K562 (cell line): Measurements from ENCODE around the gene FAM24A. TPM values are rescaled to one million over a fixed set of nuclear protein-coding genes. Genes with fewer than 3 reads are reported as not detected.

ENCODE experiments used
- ATAC-seq: fragments of 200-7000 bp; cut with Tn5 transposase; 3 replicates; pipeline ENCODE4 v1.9.1; 2020; ENCODE audit warnings: moderate library complexity
- BruUV-seq: library from RNA; stranded (reverse); fragments of 400-500 nt; replicated peaks from 2 replicates; lab custom pipeline; 2021; lab: Mats Ljungman, UMichigan
- CTCF ChIA-PET: fragments of 300-600 bp; formaldehyde crosslinking; extraction: SDS; loops from one replicate; lab custom pipeline; 2021; ENCODE audit warnings: low intra/inter-chr PET ratio; lab: Yijun Ruan, JAX
- POLR2A ChIA-PET: fragments of 300-600, 350-650 bp; sonication (Branson Sonifier 250); formaldehyde crosslinking; extraction: SDS; loops from one replicate; lab custom pipeline; 2021; ENCODE audit warnings: antibody characterized with exemption, inconsistent platforms; lab: Yijun Ruan, JAX
- DNase-seq, 4 experiments: peaks; one replicate each; pipeline versions ENCODE4 v3.0.0 to v3.0.0-alpha.2; 2011 to 2018; ENCODE audit warnings: low spot score in 3 of 4, mixed read lengths in 3 of 4; ENCODE audit errors: extremely low read depth in 1 of 4
- FAIRE-seq: peaks from 2 replicates; lab custom pipeline; 2011; peaks lifted over from hg19 to GRCh38; lab: Jason Lieb, UNC
- H2AFZ ChIP-seq: 2 replicates; pipeline ENCODE4 v1.6.0; 2011; ENCODE audit warnings: low read depth, low read length, control low read depth, inconsistent platforms
- H3K27ac ChIP-seq: fragments of 200-600 bp; 3 replicates; pipeline ENCODE4 v1.8.0; 2011; ENCODE audit warnings: low read depth, mild to moderate bottlenecking, control low read depth, inconsistent platforms, low read length, moderate library complexity, mixed read lengths; ENCODE audit errors: extremely low read depth
- H3K27me3 ChIP-seq, 2 experiments: fragments of 300-600 bp in 1 of 2; 2 replicates in 1 of 2; 3 replicates in 1 of 2; pipeline versions ENCODE4 v1.6.0 to v1.8.0; 2011; ENCODE audit warnings: inconsistent platforms in 2 of 2, low read length in 2 of 2, mild to moderate bottlenecking in 1 of 2, mixed read lengths in 1 of 2, moderate library complexity in 1 of 2; ENCODE audit not compliant: control insufficient read depth in 2 of 2, insufficient read depth in 2 of 2
- H3K36me3 ChIP-seq: fragments of 300-600 bp; 3 replicates; pipeline ENCODE4 v1.8.0; 2011; ENCODE audit warnings: mild to moderate bottlenecking, low read length, inconsistent platforms; ENCODE audit not compliant: control insufficient read depth, insufficient read depth
- H3K4me1 ChIP-seq, 2 experiments: fragments of 200-600 bp in 1 of 2; replicated peaks in 1 of 2; 2 replicates in 1 of 2; 3 replicates in 1 of 2; pipeline versions ENCODE4 v1.5.1 to v1.8.0; 2011; ENCODE audit warnings: inconsistent platforms in 2 of 2, low read length in 2 of 2, mild to moderate bottlenecking in 1 of 2, mixed read lengths in 1 of 2, moderate library complexity in 1 of 2; ENCODE audit not compliant: control insufficient read depth in 2 of 2, insufficient read depth in 2 of 2
- H3K4me2 ChIP-seq: 2 replicates; pipeline ENCODE4 v1.6.1; 2011; ENCODE audit warnings: low read length, control low read depth, inconsistent platforms, mixed read lengths; ENCODE audit not compliant: insufficient read depth
- H3K4me3 ChIP-seq: fragments of 200-600 bp; sonication (generic), shearing (Covaris generic); 2 replicates; pipeline ENCODE4 v1.5.1; 2016; ENCODE audit warnings: control low read depth, inconsistent platforms
- H3K79me2 ChIP-seq: fragments of 200-600 bp; 3 replicates; pipeline ENCODE4 v1.8.0; 2011; ENCODE audit warnings: low read length, inconsistent platforms; ENCODE audit not compliant: control insufficient read depth, insufficient read depth
- H3K9ac ChIP-seq, 2 experiments: 2 replicates each; pipeline versions ENCODE4 v1.6.0 to v1.6.1; 2011; ENCODE audit warnings: low read depth in 2 of 2, low read length in 2 of 2, control low read depth in 1 of 2, inconsistent platforms in 1 of 2, mild to moderate bottlenecking in 1 of 2, mixed read lengths in 1 of 2; ENCODE audit not compliant: insufficient read depth in 1 of 2
- H3K9me1 ChIP-seq: one replicate; pipeline ENCODE4 v1.6.0; 2011; ENCODE audit warnings: inconsistent platforms, mild to moderate bottlenecking, low read length, moderate library complexity; ENCODE audit not compliant: control insufficient read depth, insufficient read depth
- H3K9me3 ChIP-seq: replicated peaks from 2 replicates; pipeline ENCODE4 v1.5.1; 2011; ENCODE audit warnings: low read depth, low read length, inconsistent platforms; ENCODE audit not compliant: control insufficient read depth, insufficient read depth
- H4K20me1 ChIP-seq: replicated peaks from 2 replicates; pipeline ENCODE4 v1.6.1; 2011; ENCODE audit warnings: low read length, inconsistent platforms, mixed read lengths; ENCODE audit not compliant: control insufficient read depth, insufficient read depth
- DPF2 ChIP-seq: fragments of 450-650 bp; IDR thresholded peaks from 2 replicates; pipeline ENCODE4 v1.6.1; 2016
- EP300 ChIP-seq: IDR thresholded peaks from 2 replicates; pipeline ENCODE4 v1.6.1; 2012; ENCODE audit warnings: low read length, improper control_type of control experiment
- KDM2B ChIP-seq: fragments of 250-450 bp; sonication (Bioruptor Pico); IDR thresholded peaks from 2 replicates; pipeline ENCODE4 v1.8.0; 2021; ENCODE audit warnings: mild to moderate bottlenecking, moderate library complexity
- KDM5B ChIP-seq: fragments of 200-600 bp; sonication (generic); IDR thresholded peaks from 2 replicates; pipeline ENCODE4 v1.6.1; 2012; ENCODE audit warnings: low read depth, mild to moderate bottlenecking, moderate library complexity, low read length, control low read depth, inconsistent platforms; ENCODE audit not compliant: insufficient replicate concordance
- MTF1 ChIP-seq: fragments of 250-450 bp; sonication (Bioruptor Pico); IDR thresholded peaks from 2 replicates; pipeline ENCODE4 v1.9.0; 2021; ENCODE audit warnings: moderate library complexity, mild to moderate bottlenecking, inconsistent platforms, borderline replicate concordance
- NFIC ChIP-seq: fragments of 450-650 bp; IDR thresholded peaks from 2 replicates; pipeline ENCODE4 v1.6.1; 2017; ENCODE audit warnings: mild to moderate bottlenecking, inconsistent platforms
- RBM14 ChIP-seq: fragments of 200-400 bp; formaldehyde crosslinking; IDR thresholded peaks from 2 replicates; pipeline ENCODE4 v1.6.1; 2018; ENCODE audit warnings: low read depth, mild to moderate bottlenecking, low read length, moderate library complexity, borderline replicate concordance; ENCODE audit not compliant: insufficient read depth
- SMAD4 ChIP-seq: fragments of 250-450 bp; sonication (Bioruptor Pico); conservative IDR thresholded peaks from 2 replicates; pipeline ENCODE4 v1.8.0; 2021; ENCODE audit warnings: inconsistent platforms, mild to moderate bottlenecking, moderate library complexity
- SPI1 ChIP-seq: IDR thresholded peaks from 2 replicates; pipeline ENCODE4 v1.6.1; 2011; ENCODE audit warnings: low read depth, low read length, control low read depth, borderline replicate concordance
- YY1 ChIP-seq, 3 experiments: IDR thresholded peaks; 2 replicates each; pipeline ENCODE4 v1.6.1; 2011; ENCODE audit warnings: low read length in 2 of 3, mild to moderate bottlenecking in 2 of 3, moderate library complexity in 2 of 3, borderline replicate concordance in 1 of 3, control low read depth in 1 of 3, low read depth in 1 of 3; ENCODE audit not compliant: insufficient read depth in 3 of 3, insufficient replicate concordance in 2 of 3, control insufficient read depth in 1 of 3, insufficient read length in 1 of 3; ENCODE audit errors: extremely low read depth in 1 of 3
- ZFX ChIP-seq: sonication (generic); formaldehyde crosslinking; IDR thresholded peaks from 2 replicates; pipeline ENCODE4 v1.8.0; 2022; ENCODE audit warnings: mild to moderate bottlenecking, missing genetic modification reagents, moderate library complexity
- ZNF12 ChIP-seq: sonication (generic); formaldehyde crosslinking; IDR thresholded peaks from 2 replicates; pipeline ENCODE4 v1.4.0; 2020; ENCODE audit warnings: mild to moderate bottlenecking, missing genetic modification reagents
- ZNF431 ChIP-seq: sonication (generic); formaldehyde crosslinking; IDR thresholded peaks from 2 replicates; pipeline ENCODE4 v1.8.0; 2022; ENCODE audit warnings: mild to moderate bottlenecking, missing genetic modification reagents
- WGBS: fragments of 100-300 bp; shearing (Covaris generic); methylation state at CpG from one replicate; pipeline ENCODE4 v1.1.6; 2016; ENCODE audit warnings: low coverage, mixed read lengths; ENCODE audit not compliant: insufficient coverage; ENCODE audit errors: missing lambda C conversion rate; 5-methylcytosine and 5-hydroxymethylcytosine counted together
- in situ Hi-C: fragments of 300-500 bp; cut with MboI; formaldehyde crosslinking; loops from 4 replicates; pipeline ENCODE4 v1.15.0; 2018; ENCODE audit warnings: inconsistent platforms, mixed read lengths
- intact Hi-C: fragments of 100-400 bp; cut with micrococcal nuclease; formaldehyde crosslinking; loops from 2 replicates; pipeline ENCODE4 v1.14.2; 2022
- polyA plus RNA-seq, 8 experiments: library from polyadenylated mRNA; depleted of rRNA in 4 of 8; stranded (reverse) in 5 of 8; unstranded in 3 of 8; fragments of >200 nt; fragmentation: Nextera tagmentation in 2 of 8; fragmentation: Illumina TruSeq in 1 of 8; extraction: Ambion mirVana in 2 of 8; extraction: Trizol in 1 of 8; gene quantifications; 2 replicates each; pipeline versions ENCODE4 v1.2.1 to v1.2.3, GENCODE V29; 2011 to 2014; ENCODE audit warnings: inconsistent platforms in 1 of 8, missing spikeins in 1 of 8
- total RNA-seq, 7 experiments: library from RNA; depleted of rRNA in 6 of 7; stranded (reverse); fragments of >200 nt in 6 of 7; fragmentation: Illumina TruSeq in 2 of 7; extraction: Trizol in 2 of 7; gene quantifications; 2 replicates each; pipeline versions ENCODE4 v1.2.1 to v1.2.3, GENCODE V29; 2011 to 2021; ENCODE audit warnings: low replicate concordance in 1 of 7
- TF ChIP-seq, protein P1 (sequence below): fragments of 450-650 bp; formaldehyde crosslinking; IDR thresholded peaks from 2 replicates; pipeline ENCODE4 v1.4.0; 2020; ENCODE audit warnings: mild to moderate bottlenecking, moderate library complexity
- TF ChIP-seq, protein P2 (sequence below): IDR thresholded peaks from 2 replicates; pipeline ENCODE4 v1.6.1; 2011; ENCODE audit warnings: borderline replicate concordance, low read depth, mild to moderate bottlenecking, moderate library complexity, low read length; ENCODE audit not compliant: insufficient read depth, poor library complexity, severe bottlenecking

Gene FAM24A
- total and polyA plus RNA-seq, 9 of the 15 experiments (the other 6 are each of a cell fraction or from before 2014, with no cell fraction given) = not detected

DNA sequence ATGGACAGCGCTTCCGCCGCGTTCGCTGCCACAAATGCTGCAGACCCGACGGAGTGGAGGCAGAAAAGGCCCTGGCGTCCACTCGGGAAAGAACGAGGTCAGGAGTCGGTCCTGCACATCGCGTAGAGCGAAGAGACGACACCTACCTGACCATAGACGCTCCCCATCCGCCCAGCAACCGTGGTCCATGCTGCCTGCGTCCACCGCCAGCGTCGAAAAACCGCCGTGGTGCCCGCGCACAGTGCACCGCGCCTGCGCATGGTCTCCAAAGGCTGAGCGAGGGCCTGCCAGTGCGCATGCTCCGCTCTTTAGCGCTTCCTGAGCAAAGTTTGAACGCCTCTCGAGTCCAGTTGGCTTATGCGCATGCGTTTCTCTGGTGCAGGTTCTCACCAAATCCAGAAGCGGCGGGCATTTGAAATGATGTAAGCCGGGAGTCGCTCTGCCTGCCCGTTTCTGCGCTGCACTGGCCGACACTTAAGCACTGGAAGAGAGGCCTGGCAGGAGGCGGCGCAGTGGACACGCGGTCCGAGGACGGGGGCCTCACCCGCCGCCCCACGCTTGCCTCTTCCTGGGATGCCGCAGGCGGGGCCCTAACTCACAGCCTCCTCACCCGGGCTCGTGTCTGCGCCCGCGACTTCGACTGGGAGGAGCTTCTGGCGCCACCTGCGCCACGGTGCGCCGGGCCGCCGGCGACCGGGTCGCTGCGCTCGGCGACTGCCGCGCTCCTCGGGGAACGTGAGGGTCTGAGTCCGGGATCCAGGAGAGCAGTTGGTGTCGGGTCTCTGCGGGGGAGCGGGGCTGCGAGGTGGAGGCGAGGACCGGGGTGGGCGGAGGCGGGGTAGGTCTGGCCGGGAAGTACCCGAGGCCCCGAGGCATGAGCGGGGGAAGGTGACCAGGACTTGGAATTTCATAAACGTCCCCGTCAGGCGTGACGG, 30.8 kb upstream of the FAM24A start, which contains the start of gene FAM24B:
Gene FAM24B (minus strand): TSS at position 243 of the 935 bp plus-strand sequence. CDS start 29,066 bp downstream, outside the sequence.
- ATAC-seq (peak; percentile 85), FAIRE-seq (peak; percentile 92), DNase-seq (peak; percentile 84 to 96 (median 90))
- peak within 1 kb of the TSS; percentile 96 for H2AFZ ChIP-seq
- peak within 1 kb of the TSS; percentile 81 to 93 for H3K9ac ChIP-seq
- no peaks in the 10 kb centered on the region for H4K20me1 ChIP-seq
- POLR2A ChIA-PET = interaction anchor here (0.6 to 1.1 kb wide), 4 partner anchors 9 to 240 kb away, joined by 3 to 5 read pairs (median 3); partner anchors contain the start of gene CUZD1
- no TSS peak for BruUV-seq
- peak within 1 kb of the TSS; percentile 92 for H3K4me2 ChIP-seq
- H3K36me3 ChIP-seq = peaks cover 27% of the 10 kb centered on the region; the same call in 1 of the 3 replicates
- H3K4me3 ChIP-seq = peak within 1 kb of the TSS; percentile 59
- peak within 1 kb of the TSS; percentile 90 for H3K27ac ChIP-seq
- H3K27me3 ChIP-seq = no peaks in the 10 kb centered on the region
- peaks cover 3% of the 10 kb centered on the region for H3K9me1 ChIP-seq
- no peaks in the 10 kb centered on the region for H3K9me3 ChIP-seq
- intact Hi-C loops = loop anchor here (5.0 kb wide), 1 partner anchor 73 kb away; the partner anchor contains the start of gene C10orf88
- under 1% methylated on average over 53 of the region's 95 CpGs for WGBS
- in situ Hi-C loops = no loop called here
- peaks cover 55% of the 10 kb centered on the region for H3K79me2 ChIP-seq
- peaks cover 9 to 24% of the 10 kb centered on the region in 2 experiments for H3K4me1 ChIP-seq
- CTCF ChIA-PET = no interaction called here
- peak; percentile 55 for TF ChIP-seq KDM5B
- no peak for TF ChIP-seq EP300
- no peak for TF ChIP-seq KDM2B (CRISPR knock-in tag)
- TF ChIP-seq, protein P1, sequence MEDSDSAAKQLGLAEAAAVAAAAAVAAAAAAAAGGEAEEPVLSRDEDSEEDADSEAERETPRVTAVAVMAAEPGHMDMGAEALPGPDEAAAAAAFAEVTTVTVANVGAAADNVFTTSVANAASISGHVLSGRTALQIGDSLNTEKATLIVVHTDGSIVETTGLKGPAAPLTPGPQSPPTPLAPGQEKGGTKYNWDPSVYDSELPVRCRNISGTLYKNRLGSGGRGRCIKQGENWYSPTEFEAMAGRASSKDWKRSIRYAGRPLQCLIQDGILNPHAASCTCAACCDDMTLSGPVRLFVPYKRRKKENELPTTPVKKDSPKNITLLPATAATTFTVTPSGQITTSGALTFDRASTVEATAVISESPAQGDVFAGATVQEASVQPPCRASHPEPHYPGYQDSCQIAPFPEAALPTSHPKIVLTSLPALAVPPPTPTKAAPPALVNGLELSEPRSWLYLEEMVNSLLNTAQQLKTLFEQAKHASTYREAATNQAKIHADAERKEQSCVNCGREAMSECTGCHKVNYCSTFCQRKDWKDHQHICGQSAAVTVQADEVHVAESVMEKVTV = no peak
- TF ChIP-seq NFIC = peak; percentile 56
- peak; percentile 91 for TF ChIP-seq ZFX
- TF ChIP-seq DPF2 = no peak
- TF ChIP-seq SMAD4 (CRISPR knock-in tag) = peak; percentile 60
- no peak for TF ChIP-seq RBM14
- peak; percentile 44; the same call in 1 of the 2 replicates for TF ChIP-seq ZNF12 (CRISPR knock-in tag)
- TF ChIP-seq SPI1 = 0 out of 2 replicates have a peak, but pooled peaks have one; percentile 15
- TF ChIP-seq YY1 (IDR thresholded peaks at IDR 0.05; ENCODE audit: borderline replicate concordance in 1 of 3, control insufficient read depth in 1 of 3, extremely low read depth in 1 of 3, insufficient read depth in 3 of 3, insufficient read length in 1 of 3, insufficient replicate concordance in 2 of 3, low read depth in 1 of 3, low read length in 2 of 3) = peak in 2 of 3 experiments; percentile 7 to 11
- TF ChIP-seq, protein P2, sequence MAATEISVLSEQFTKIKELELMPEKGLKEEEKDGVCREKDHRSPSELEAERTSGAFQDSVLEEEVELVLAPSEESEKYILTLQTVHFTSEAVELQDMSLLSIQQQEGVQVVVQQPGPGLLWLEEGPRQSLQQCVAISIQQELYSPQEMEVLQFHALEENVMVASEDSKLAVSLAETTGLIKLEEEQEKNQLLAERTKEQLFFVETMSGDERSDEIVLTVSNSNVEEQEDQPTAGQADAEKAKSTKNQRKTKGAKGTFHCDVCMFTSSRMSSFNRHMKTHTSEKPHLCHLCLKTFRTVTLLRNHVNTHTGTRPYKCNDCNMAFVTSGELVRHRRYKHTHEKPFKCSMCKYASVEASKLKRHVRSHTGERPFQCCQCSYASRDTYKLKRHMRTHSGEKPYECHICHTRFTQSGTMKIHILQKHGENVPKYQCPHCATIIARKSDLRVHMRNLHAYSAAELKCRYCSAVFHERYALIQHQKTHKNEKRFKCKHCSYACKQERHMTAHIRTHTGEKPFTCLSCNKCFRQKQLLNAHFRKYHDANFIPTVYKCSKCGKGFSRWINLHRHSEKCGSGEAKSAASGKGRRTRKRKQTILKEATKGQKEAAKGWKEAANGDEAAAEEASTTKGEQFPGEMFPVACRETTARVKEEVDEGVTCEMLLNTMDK = no peak
- TF ChIP-seq MTF1 (CRISPR knock-in tag) = no peak
- TF ChIP-seq ZNF431 (CRISPR knock-in tag) = 0 out of 2 replicates have a peak, but pooled peaks have one; percentile 40
